ENCODE results near the gene ATP5F1D. TPM values are rescaled to one million over a fixed set of nuclear protein-coding genes. Genes with fewer than 3 reads are reported as not detected.

The ATP5F1D gene
- total and polyA plus RNA-seq, 2 of the 13 experiments (the other 11 are each of a cell fraction or from before 2014, with no cell fraction given): 39.4 to 78.7 TPM

DNA sequence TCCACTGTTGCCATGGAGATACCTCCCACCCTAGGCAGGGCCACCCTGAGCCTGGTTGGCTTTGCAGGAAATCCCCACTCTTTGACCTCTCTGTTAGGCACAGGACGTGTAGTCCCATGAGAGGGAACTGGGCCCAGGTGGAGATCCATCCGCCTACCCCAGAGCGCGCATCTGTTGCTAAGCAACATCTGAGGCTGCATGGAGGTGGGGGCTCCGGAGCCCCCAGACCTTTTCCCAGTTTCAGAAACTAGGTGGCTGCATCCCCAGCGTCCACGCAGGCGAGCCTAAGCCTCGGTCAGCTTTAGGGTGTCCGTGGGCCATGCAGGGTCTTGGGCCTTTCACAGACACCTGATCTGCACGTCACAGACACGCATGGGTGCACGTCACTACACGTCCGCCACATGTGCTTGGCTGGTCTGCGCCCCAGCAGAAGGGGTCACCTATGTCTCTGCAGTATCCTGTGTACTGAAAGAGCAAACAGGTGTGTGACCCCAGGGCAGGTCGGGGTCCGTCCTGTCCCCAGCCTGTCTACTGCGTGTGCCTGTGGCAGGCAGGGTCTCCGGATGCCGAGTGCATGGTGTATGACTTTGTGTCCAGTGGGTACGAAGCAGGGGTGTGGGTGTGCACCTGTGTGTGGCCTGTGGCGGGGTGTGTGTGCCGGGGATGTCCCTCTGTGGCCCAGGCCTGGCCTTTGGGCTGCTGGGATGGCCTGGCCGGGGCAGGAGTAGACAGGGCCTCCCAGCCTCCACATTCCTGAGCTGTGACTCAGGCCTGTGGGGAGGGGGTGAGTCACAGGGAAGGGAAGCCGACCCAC, 23.5 kb downstream of the ATP5F1D start (continued):
- TF ChIP-seq, protein P1, sequence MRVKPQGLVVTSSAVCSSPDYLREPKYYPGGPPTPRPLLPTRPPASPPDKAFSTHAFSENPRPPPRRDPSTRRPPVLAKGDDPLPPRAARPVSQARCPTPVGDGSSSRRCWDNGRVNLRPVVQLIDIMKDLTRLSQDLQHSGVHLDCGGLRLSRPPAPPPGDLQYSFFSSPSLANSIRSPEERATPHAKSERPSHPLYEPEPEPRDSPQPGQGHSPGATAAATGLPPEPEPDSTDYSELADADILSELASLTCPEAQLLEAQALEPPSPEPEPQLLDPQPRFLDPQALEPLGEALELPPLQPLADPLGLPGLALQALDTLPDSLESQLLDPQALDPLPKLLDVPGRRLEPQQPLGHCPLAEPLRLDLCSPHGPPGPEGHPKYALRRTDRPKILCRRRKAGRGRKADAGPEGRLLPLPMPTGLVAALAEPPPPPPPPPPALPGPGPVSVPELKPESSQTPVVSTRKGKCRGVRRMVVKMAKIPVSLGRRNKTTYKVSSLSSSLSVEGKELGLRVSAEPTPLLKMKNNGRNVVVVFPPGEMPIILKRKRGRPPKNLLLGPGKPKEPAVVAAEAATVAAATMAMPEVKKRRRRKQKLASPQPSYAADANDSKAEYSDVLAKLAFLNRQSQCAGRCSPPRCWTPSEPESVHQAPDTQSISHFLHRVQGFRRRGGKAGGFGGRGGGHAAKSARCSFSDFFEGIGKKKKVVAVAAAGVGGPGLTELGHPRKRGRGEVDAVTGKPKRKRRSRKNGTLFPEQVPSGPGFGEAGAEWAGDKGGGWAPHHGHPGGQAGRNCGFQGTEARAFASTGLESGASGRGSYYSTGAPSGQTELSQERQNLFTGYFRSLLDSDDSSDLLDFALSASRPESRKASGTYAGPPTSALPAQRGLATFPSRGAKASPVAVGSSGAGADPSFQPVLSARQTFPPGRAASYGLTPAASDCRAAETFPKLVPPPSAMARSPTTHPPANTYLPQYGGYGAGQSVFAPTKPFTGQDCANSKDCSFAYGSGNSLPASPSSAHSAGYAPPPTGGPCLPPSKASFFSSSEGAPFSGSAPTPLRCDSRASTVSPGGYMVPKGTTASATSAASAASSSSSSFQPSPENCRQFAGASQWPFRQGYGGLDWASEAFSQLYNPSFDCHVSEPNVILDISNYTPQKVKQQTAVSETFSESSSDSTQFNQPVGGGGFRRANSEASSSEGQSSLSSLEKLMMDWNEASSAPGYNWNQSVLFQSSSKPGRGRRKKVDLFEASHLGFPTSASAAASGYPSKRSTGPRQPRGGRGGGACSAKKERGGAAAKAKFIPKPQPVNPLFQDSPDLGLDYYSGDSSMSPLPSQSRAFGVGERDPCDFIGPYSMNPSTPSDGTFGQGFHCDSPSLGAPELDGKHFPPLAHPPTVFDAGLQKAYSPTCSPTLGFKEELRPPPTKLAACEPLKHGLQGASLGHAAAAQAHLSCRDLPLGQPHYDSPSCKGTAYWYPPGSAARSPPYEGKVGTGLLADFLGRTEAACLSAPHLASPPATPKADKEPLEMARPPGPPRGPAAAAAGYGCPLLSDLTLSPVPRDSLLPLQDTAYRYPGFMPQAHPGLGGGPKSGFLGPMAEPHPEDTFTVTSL (CRISPR knock-in tag; IDR thresholded peaks at IDR 0.05; ENCODE audit: borderline replicate concordance): no peak
- TF ChIP-seq, protein P2, sequence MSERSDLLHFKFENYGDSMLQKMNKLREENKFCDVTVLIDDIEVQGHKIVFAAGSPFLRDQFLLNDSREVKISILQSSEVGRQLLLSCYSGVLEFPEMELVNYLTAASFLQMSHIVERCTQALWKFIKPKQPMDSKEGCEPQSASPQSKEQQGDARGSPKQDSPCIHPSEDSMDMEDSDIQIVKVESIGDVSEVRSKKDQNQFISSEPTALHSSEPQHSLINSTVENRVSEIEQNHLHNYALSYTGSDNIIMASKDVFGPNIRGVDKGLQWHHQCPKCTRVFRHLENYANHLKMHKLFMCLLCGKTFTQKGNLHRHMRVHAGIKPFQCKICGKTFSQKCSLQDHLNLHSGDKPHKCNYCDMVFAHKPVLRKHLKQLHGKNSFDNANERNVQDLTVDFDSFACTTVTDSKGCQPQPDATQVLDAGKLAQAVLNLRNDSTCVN (CRISPR knock-in tag; IDR thresholded peaks at IDR 0.05; ENCODE audit: borderline replicate concordance): no peak; the same call in 1 of the 2 replicates
- TF ChIP-seq ZNF530 (CRISPR knock-in tag; IDR thresholded peaks at IDR 0.05; ENCODE audit: low read depth) (no peak), ZNF598 (CRISPR knock-in tag; IDR thresholded peaks at IDR 0.05; ENCODE audit: borderline replicate concordance) (no peak), BORCS8-MEF2B (CRISPR knock-in tag; IDR thresholded peaks at IDR 0.05) (peak; percentile 23; the same call in 1 of the 2 replicates), FOXA3 (CRISPR knock-in tag; IDR thresholded peaks at IDR 0.05) (0 out of 2 replicates have a peak, but pooled peaks have one; percentile 20), ZNF546 (CRISPR knock-in tag; conservative IDR thresholded peaks at IDR 0.05) (no peak), ZC3H13 (CRISPR knock-in tag; IDR thresholded peaks at IDR 0.05) (0 out of 2 replicates have a peak, but pooled peaks have one; percentile 32), NR1H2 (CRISPR knock-in tag; IDR thresholded peaks at IDR 0.05; ENCODE audit: borderline replicate concordance, low read depth) (no peak), GTF2F1 (IDR thresholded peaks at IDR 0.05; ENCODE audit: low read length) (no peak), CC2D1A (CRISPR knock-in tag; IDR thresholded peaks at IDR 0.05) (0 out of 2 replicates have a peak, but pooled peaks have one; percentile 49), ZNF724P (CRISPR knock-in tag; IDR thresholded peaks at IDR 0.05; ENCODE audit: borderline replicate concordance) (0 out of 2 replicates have a peak, but pooled peaks have one; percentile 57), ONECUT2 (CRISPR knock-in tag; IDR thresholded peaks at IDR 0.05) (no peak), NR2F6 (IDR thresholded peaks at IDR 0.05) (peak; percentile 85), NR2F6 (CRISPR knock-in tag; IDR thresholded peaks at IDR 0.05) (peak; percentile 67)
- TF ChIP-seq, protein P3, sequence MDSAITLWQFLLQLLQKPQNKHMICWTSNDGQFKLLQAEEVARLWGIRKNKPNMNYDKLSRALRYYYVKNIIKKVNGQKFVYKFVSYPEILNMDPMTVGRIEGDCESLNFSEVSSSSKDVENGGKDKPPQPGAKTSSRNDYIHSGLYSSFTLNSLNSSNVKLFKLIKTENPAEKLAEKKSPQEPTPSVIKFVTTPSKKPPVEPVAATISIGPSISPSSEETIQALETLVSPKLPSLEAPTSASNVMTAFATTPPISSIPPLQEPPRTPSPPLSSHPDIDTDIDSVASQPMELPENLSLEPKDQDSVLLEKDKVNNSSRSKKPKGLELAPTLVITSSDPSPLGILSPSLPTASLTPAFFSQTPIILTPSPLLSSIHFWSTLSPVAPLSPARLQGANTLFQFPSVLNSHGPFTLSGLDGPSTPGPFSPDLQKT (CRISPR knock-in tag; IDR thresholded peaks at IDR 0.05; ENCODE audit: borderline replicate concordance): no peak
- TF ChIP-seq, protein P4, sequence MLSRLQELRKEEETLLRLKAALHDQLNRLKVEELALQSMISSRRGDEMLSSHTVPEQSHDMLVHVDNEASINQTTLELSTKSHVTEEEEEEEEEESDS (CRISPR knock-in tag; IDR thresholded peaks at IDR 0.05; ENCODE audit: borderline replicate concordance): no peak
- TF ChIP-seq, protein P5, sequence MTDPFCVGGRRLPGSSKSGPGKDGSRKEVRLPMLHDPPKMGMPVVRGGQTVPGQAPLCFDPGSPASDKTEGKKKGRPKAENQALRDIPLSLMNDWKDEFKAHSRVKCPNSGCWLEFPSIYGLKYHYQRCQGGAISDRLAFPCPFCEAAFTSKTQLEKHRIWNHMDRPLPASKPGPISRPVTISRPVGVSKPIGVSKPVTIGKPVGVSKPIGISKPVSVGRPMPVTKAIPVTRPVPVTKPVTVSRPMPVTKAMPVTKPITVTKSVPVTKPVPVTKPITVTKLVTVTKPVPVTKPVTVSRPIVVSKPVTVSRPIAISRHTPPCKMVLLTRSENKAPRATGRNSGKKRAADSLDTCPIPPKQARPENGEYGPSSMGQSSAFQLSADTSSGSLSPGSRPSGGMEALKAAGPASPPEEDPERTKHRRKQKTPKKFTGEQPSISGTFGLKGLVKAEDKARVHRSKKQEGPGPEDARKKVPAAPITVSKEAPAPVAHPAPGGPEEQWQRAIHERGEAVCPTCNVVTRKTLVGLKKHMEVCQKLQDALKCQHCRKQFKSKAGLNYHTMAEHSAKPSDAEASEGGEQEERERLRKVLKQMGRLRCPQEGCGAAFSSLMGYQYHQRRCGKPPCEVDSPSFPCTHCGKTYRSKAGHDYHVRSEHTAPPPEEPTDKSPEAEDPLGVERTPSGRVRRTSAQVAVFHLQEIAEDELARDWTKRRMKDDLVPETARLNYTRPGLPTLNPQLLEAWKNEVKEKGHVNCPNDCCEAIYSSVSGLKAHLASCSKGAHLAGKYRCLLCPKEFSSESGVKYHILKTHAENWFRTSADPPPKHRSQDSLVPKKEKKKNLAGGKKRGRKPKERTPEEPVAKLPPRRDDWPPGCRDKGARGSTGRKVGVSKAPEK (CRISPR knock-in tag; IDR thresholded peaks at IDR 0.05; ENCODE audit: borderline replicate concordance): no peak; the same call in 1 of the 2 replicates

Data from HepG2 (cell line).